HS-27A (cell line): ENCODE results near the gene MAGI1.

Experiments
- DNase-seq: peaks from one replicate; pipeline ENCODE4 v3.0.0-alpha.2; 2012; ENCODE audit warnings: low read depth, missing footprints

MAGI1 gene

GRCh38 chr3:65352951-65353350 is 685.8 kb downstream of the MAGI1 start:
- DNase-seq = no peak

- no peak for DNase-seq
Measured at GRCh38 chr3:65351753-65352152, 687.0 kb downstream of the MAGI1 start.

GRCh38 chr3:65350801-65351476 is 687.8 kb downstream of the MAGI1 start:
- no peak for DNase-seq

- no peak for DNase-seq
Measured at GRCh38 chr3:65348398-65348995, 690.2 kb downstream of the MAGI1 start.

- no peak for DNase-seq
Measured at GRCh38 chr3:65347166-65347565, 691.6 kb downstream of the MAGI1 start.

- DNase-seq = no peak
Measured at GRCh38 chr3:65344846-65345245, 693.9 kb downstream of the MAGI1 start.

- DNase-seq = no peak
Measured at GRCh38 chr3:65344444-65344843, 694.3 kb downstream of the MAGI1 start.

- no peak for DNase-seq
Measured at GRCh38 chr3:65343736-65344135, 695.0 kb downstream of the MAGI1 start.

GRCh38 chr3:65343026-65343425 is 695.7 kb downstream of the MAGI1 start:
- DNase-seq = no peak

- peak; percentile 8 for DNase-seq
Measured at GRCh38 chr3:65342084-65342683, 696.5 kb downstream of the MAGI1 start.

- no peak for DNase-seq
Measured at GRCh38 chr3:65339192-65339740, 699.5 kb downstream of the MAGI1 start.

GRCh38 chr3:65338571-65338970 is 700.1 kb downstream of the MAGI1 start:
- DNase-seq = no peak

GRCh38 chr3:65335587-65335986 is 703.1 kb downstream of the MAGI1 start:
- no peak for DNase-seq

GRCh38 chr3:65334045-65334665 is 704.6 kb downstream of the MAGI1 start:
- no peak for DNase-seq

GRCh38 chr3:65331730-65332129 is 707.0 kb downstream of the MAGI1 start:
- DNase-seq = no peak

GRCh38 chr3:65330072-65330471 is 708.6 kb downstream of the MAGI1 start:
- no peak for DNase-seq

- DNase-seq = no peak
Measured at GRCh38 chr3:65328148-65328547, 710.6 kb downstream of the MAGI1 start.

GRCh38 chr3:65326574-65326973 is 712.1 kb downstream of the MAGI1 start:
- no peak for DNase-seq

- no peak for DNase-seq
Measured at GRCh38 chr3:65322910-65323309, 715.8 kb downstream of the MAGI1 start.

GRCh38 chr3:65318231-65318630 is 720.5 kb downstream of the MAGI1 start:
- no peak for DNase-seq

- no peak for DNase-seq
Measured at GRCh38 chr3:65314916-65315315, 723.8 kb downstream of the MAGI1 start.

GRCh38 chr3:65314269-65314668 is 724.4 kb downstream of the MAGI1 start:
- DNase-seq = no peak

GRCh38 chr3:65313666-65314065 is 725.1 kb downstream of the MAGI1 start:
- DNase-seq = no peak
